IMR-90 (cell line): ENCODE measurements around the gene UGDH. TPM values are rescaled to one million over a fixed set of nuclear protein-coding genes. Genes with fewer than 3 reads are reported as not detected.

Experiments used
- ATAC-seq: fragments of 200-7000 bp; cut with Tn5 transposase; 2 replicates; pipeline ENCODE4 v1.9.1; 2020; ENCODE audit warnings: low read depth, mild to moderate bottlenecking, moderate library complexity
- BruUV-seq: library from RNA; stranded (reverse); fragments of 400-500 nt; replicated peaks from 2 replicates; lab custom pipeline; 2021; lab: Mats Ljungman, UMichigan
- CTCF ChIA-PET: fragments of 300-600 bp; formaldehyde crosslinking; extraction: SDS; loops from one replicate; lab custom pipeline; 2021; ENCODE audit warnings: antibody characterized with exemption; lab: Yijun Ruan, JAX
- POLR2A ChIA-PET: fragments of 300-600 bp; sonication (Branson Sonifier 250); formaldehyde crosslinking; loops from one replicate; lab custom pipeline; 2022; ENCODE audit warnings: antibody characterized with exemption; ENCODE audit not compliant: unreplicated experiment; lab: Charles Lee
- DNase-seq: peaks from one replicate; pipeline ENCODE4 v3.0.0; 2013
- H2AFZ ChIP-seq: replicated peaks from 2 replicates; pipeline ENCODE3; 2013; ENCODE audit warnings: low read length, mild to moderate bottlenecking; ENCODE audit not compliant: poor library complexity
- H2AK5ac ChIP-seq: 2 replicates; pipeline ENCODE4 v1.6.1; 2013; ENCODE audit warnings: low read depth, low read length, inconsistent platforms
- H2AK9ac ChIP-seq: replicated peaks from 2 replicates; pipeline ENCODE3; 2013; ENCODE audit warnings: mild to moderate bottlenecking, low read depth, low read length, moderate library complexity; ENCODE audit not compliant: poor library complexity
- H2BK120ac ChIP-seq: 2 replicates; pipeline ENCODE4 v1.6.1; 2013; ENCODE audit warnings: low read depth, low read length, inconsistent platforms
- H2BK15ac ChIP-seq: 3 replicates; pipeline ENCODE4 v1.6.1; 2013; ENCODE audit warnings: low read depth, low read length, inconsistent platforms
- H2BK20ac ChIP-seq: 2 replicates; pipeline ENCODE4 v1.6.1; 2013; ENCODE audit warnings: low read depth, mild to moderate bottlenecking, inconsistent platforms, low read length, moderate library complexity
- H2BK5ac ChIP-seq: 2 replicates; pipeline ENCODE4 v1.6.1; 2013; ENCODE audit warnings: mild to moderate bottlenecking, low read depth, low read length, inconsistent platforms; ENCODE audit not compliant: poor library complexity, severe bottlenecking
- H3K14ac ChIP-seq: replicated peaks from 2 replicates; pipeline ENCODE4 v1.6.1; 2013; ENCODE audit warnings: low read depth, low read length, inconsistent platforms
- H3K18ac ChIP-seq: 2 replicates; pipeline ENCODE4 v1.6.1; 2013; ENCODE audit warnings: low read depth, low read length, control low read depth
- H3K23ac ChIP-seq: 2 replicates; pipeline ENCODE4 v1.6.1; 2013; ENCODE audit warnings: low read depth, low read length, inconsistent platforms
- H3K27ac ChIP-seq: 2 replicates; pipeline ENCODE4 v1.5.1; 2013; ENCODE audit warnings: mild to moderate bottlenecking, control low read depth, low read length; ENCODE audit not compliant: insufficient read depth
- H3K27me3 ChIP-seq: 2 replicates; pipeline ENCODE4 v1.6.1; 2013; ENCODE audit warnings: low read length; ENCODE audit not compliant: control insufficient read depth, insufficient read depth
- H3K36me3 ChIP-seq: 2 replicates; pipeline ENCODE4 v1.6.1; 2013; ENCODE audit warnings: low read length, mixed read lengths; ENCODE audit not compliant: control insufficient read depth, insufficient read depth
- H3K4ac ChIP-seq: 2 replicates; pipeline ENCODE4 v1.6.1; 2013; ENCODE audit warnings: low read depth, low read length, inconsistent platforms
- H3K4me1 ChIP-seq: 2 replicates; pipeline ENCODE4 v1.6.1; 2013; ENCODE audit warnings: low read length, mixed read lengths; ENCODE audit not compliant: control insufficient read depth, insufficient read depth
- H3K4me2 ChIP-seq: 2 replicates; pipeline ENCODE4 v1.6.1; 2013; ENCODE audit warnings: low read depth, mild to moderate bottlenecking, control low read depth, low read length, moderate library complexity
- H3K4me3 ChIP-seq: 2 replicates; pipeline ENCODE4 v1.5.1; 2013; ENCODE audit warnings: low read depth, mild to moderate bottlenecking, control low read depth, low read length, moderate library complexity; ENCODE audit not compliant: insufficient read depth
- H3K56ac ChIP-seq: 2 replicates; pipeline ENCODE4 v1.6.1; 2013; ENCODE audit warnings: low read length, inconsistent platforms; ENCODE audit not compliant: insufficient read depth; ENCODE audit errors: extremely low read depth
- H3K79me1 ChIP-seq, 2 experiments: 2 replicates each; pipeline ENCODE4 v1.6.1; 2013; ENCODE audit warnings: low read length in 2 of 2, inconsistent platforms in 1 of 2, low read depth in 1 of 2
- H3K9ac ChIP-seq: 2 replicates; pipeline ENCODE4 v1.6.1; 2013; ENCODE audit warnings: low read depth, low read length, control low read depth
- H3K9me1 ChIP-seq: 2 replicates; pipeline ENCODE4 v1.6.1; 2013; ENCODE audit warnings: low read length, inconsistent platforms; ENCODE audit not compliant: insufficient read depth
- H3K9me3 ChIP-seq: 2 replicates; pipeline ENCODE4 v1.6.1; 2013; ENCODE audit warnings: low read length; ENCODE audit not compliant: control insufficient read depth, insufficient read depth
- H4K20me1 ChIP-seq: 2 replicates; pipeline ENCODE4 v1.6.1; 2013; ENCODE audit warnings: low read length, inconsistent platforms; ENCODE audit not compliant: insufficient read depth
- H4K5ac ChIP-seq: 2 replicates; pipeline ENCODE4 v1.6.1; 2013; ENCODE audit warnings: mild to moderate bottlenecking, low read depth, low read length, control low read depth
- H4K8ac ChIP-seq, 2 experiments: 2 replicates each; pipeline ENCODE4 v1.6.1; 2013; ENCODE audit warnings: low read depth in 2 of 2, low read length in 2 of 2, control low read depth in 1 of 2, inconsistent platforms in 1 of 2
- H4K91ac ChIP-seq: 2 replicates; pipeline ENCODE4 v1.6.1; 2013; ENCODE audit warnings: low read depth, low read length, inconsistent platforms; ENCODE audit not compliant: insufficient read depth
- RAD21 ChIP-seq: IDR thresholded peaks from 2 replicates; pipeline ENCODE4 v1.6.1; 2012; ENCODE audit warnings: low read length, improper control_type of control experiment
- RFX5 ChIP-seq: IDR thresholded peaks from 2 replicates; pipeline ENCODE4 v1.8.0; 2012; ENCODE audit warnings: low read depth, mild to moderate bottlenecking, low read length, moderate library complexity
- WGBS, 2 experiments: methylation state at CpG; one replicate each; pipeline versions ENCODE4 v1.1.5 to v1.1.7; 2013; ENCODE audit warnings: missing lambda C conversion rate in 2 of 2; ENCODE audit not compliant: insufficient read length in 1 of 2; ENCODE audit errors: extremely low coverage in 2 of 2; 5-methylcytosine and 5-hydroxymethylcytosine counted together
- dilution Hi-C: fragments of 300-500 bp; cut with HindIII; formaldehyde crosslinking; loops from one replicate; pipeline ENCODE4 v1.14.3; 2018; ENCODE audit warnings: low sequenced_read_pairs; ENCODE audit not compliant: unreplicated experiment
- in situ Hi-C: fragments of 300-500 bp; cut with MboI; formaldehyde crosslinking; loops from 3 replicates; pipeline ENCODE4 v1.14.3; 2019; ENCODE audit warnings: low sequenced_read_pairs, inconsistent platforms, mixed read lengths
- intact Hi-C: fragments of 100-400 bp; cut with micrococcal nuclease; formaldehyde crosslinking; loops from 2 replicates; pipeline ENCODE4 v1.10.0; 2022
- polyA plus RNA-seq, 3 experiments: library from polyadenylated mRNA; depleted of rRNA; stranded (reverse); fragments of >200 nt; gene quantifications; 2 replicates each; pipeline ENCODE4 v1.2.3, GENCODE V29; 2012; ENCODE audit warnings: low replicate concordance in 1 of 3
- total RNA-seq: library from RNA; depleted of rRNA; stranded (reverse); fragments of >200 nt; gene quantifications from 2 replicates; pipeline ENCODE4 v1.2.3, GENCODE V29; 2012

Gene UGDH
- total and polyA plus RNA-seq, 2 of the 4 experiments (the other 2 are of a cell fraction): 69.2 to 257 TPM

DNA sequence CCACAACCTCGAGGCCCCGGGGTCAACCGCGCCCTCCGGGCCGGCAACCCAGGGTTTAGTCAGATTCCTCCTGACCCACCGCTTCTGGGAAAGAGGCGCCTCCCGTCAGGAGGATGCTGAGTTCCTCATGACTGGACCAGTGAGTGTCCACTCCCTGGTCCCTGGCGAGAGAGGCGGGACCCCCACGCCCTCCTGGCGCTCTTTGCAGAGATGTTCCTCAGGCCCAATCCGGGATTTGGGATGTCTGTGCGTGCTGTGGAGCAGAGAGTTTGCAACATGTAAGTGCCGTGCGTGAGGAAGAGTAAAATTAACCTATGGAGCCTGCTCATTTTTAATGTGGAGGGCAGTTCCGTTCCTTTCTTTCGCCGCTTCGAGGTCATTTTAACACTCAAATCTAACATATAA is 824 bp upstream of the UGDH start:
- Histone ChIP-seq H3K4ac (peak overlapping the region; percentile 98), H4K20me1 (peaks cover 9% of the 10 kb centered on the region; the same call in 1 of the 2 replicates), H3K4me1 (peaks cover 2% of the 10 kb centered on the region), H3K4me3 (peak overlapping the region; percentile 76), H3K27ac (peak overlapping the region; percentile 93), H2BK5ac (peak overlapping the region; percentile 96), H3K27me3 (no peaks in the 10 kb centered on the region), H3K23ac (peak overlapping the region; percentile 90; the same call in 1 of the 2 replicates), H2AK5ac (peak overlapping the region; percentile 85), H3K9me3 (peaks cover 3% of the 10 kb centered on the region; the same call in 1 of the 2 replicates), H3K9me1 (peaks cover 4% of the 10 kb centered on the region; the same call in 1 of the 2 replicates), H3K79me1 (peaks cover 6 to 41% of the 10 kb centered on the region in 2 experiments; a peak in 3 of 4 replicates), H2BK15ac (peak overlapping the region; percentile 2; the same call in 2 of the 3 replicates), H2AFZ (peak overlapping the region; percentile 99), H4K5ac (peak overlapping the region; percentile 8), H4K8ac (peak overlapping the region; percentile 70 to 78), H2BK120ac (peak overlapping the region; percentile 57; the same call in 1 of the 2 replicates), H4K91ac (peak overlapping the region; percentile 95), H3K14ac (peak overlapping the region; percentile 95), H2BK20ac (no peak overlapping the region), H3K36me3 (peaks cover 1% of the 10 kb centered on the region; the same call in 1 of the 2 replicates), H2AK9ac (peak overlapping the region; percentile 98), H3K56ac (peak overlapping the region; percentile 86), H3K4me2 (peak overlapping the region; percentile 82), H3K18ac (peak overlapping the region; percentile 26), H3K9ac (peak overlapping the region; percentile 83)
- POLR2A ChIA-PET: no interaction called here
- ATAC-seq (peak; percentile 37; the same call in 1 of the 2 replicates), DNase-seq (peak; percentile 82)
- peak; percentile 15; the same call in 1 of the 2 replicates for TF ChIP-seq RAD21
- no peak for TF ChIP-seq RFX5
- in situ Hi-C loops: loop anchor here (10.0 kb wide), 1 partner anchor 107 kb away; the partner anchor contains the start of gene SMIM14
- CTCF ChIA-PET: interaction anchor here (0.7 to 0.9 kb wide), 2 partner anchors 58 to 103 kb away, joined by 3 read pairs; no protein-coding TSS in a partner anchor
- BruUV-seq: TSS peak; percentile 45
- WGBS, 2 experiments: 0% methylated on average over 14 of the region's 21 CpGs; no CpG with 5 or more reads in 1 of the 2 experiments
- dilution Hi-C loops: no loop called here
- intact Hi-C loops: loop anchor here (5.0 kb wide), 2 partner anchors 94 to 169 kb away; partner anchors contain the start of gene UBE2K
